Measurements from ENCODE around the gene RBMS1. TPM values are rescaled to one million over a fixed set of nuclear protein-coding genes. Genes with fewer than 3 reads are reported as not detected.
A peak's percentile ranks its signal among the peaks of the same experiment; 100 is the strongest.

RBMS1 gene
- total RNA-seq, 4 donors from 2014 or later: 86.0 to 110 (median 91.5) TPM

DNA sequence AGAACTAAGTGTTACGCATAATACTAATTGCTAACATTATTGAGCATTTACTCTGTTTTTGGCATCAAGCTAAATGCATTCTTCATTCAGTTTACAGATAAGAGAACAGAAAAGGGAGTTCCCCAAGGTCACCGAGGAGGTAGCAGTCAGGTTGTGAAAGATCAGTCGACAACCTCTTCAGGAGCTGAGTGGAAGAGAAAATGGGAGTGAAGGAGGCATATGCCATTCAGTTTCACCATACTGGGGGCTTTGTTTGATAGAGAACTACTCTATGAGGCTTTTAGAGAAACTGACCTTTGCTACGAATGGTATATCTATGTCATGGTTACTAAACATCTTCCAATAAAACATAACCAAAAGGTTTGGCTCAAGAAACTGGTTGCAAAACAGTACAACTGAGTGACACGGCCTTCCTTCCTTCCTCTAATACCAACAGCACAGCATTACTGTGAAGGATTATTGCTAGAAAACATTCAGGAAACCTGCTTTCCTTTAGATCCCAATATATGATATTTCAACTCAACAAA lies 112.1 kb downstream of the RBMS1 start:
- ATAC-seq: peak; percentile 34
- Histone ChIP-seq H3K36me3 (no peaks in the 10 kb centered on the region), H3K4me3 (no peak overlapping the region), H3K9me3 (no peaks in the 10 kb centered on the region), H3K4me1 (peaks cover 35 to 94% (median 44%) of the 10 kb centered on the region in 3 donors), H3K27me3 (no peaks in the 10 kb centered on the region), H3K27ac (peak overlapping the region; percentile 53 to 74 (median 63))
- WGBS, 2 donors (ENCODE audit: low coverage in 1 of 2): 26 to 38% methylated on average over 5 of the region's 5 CpGs
- TF ChIP-seq, protein P1, sequence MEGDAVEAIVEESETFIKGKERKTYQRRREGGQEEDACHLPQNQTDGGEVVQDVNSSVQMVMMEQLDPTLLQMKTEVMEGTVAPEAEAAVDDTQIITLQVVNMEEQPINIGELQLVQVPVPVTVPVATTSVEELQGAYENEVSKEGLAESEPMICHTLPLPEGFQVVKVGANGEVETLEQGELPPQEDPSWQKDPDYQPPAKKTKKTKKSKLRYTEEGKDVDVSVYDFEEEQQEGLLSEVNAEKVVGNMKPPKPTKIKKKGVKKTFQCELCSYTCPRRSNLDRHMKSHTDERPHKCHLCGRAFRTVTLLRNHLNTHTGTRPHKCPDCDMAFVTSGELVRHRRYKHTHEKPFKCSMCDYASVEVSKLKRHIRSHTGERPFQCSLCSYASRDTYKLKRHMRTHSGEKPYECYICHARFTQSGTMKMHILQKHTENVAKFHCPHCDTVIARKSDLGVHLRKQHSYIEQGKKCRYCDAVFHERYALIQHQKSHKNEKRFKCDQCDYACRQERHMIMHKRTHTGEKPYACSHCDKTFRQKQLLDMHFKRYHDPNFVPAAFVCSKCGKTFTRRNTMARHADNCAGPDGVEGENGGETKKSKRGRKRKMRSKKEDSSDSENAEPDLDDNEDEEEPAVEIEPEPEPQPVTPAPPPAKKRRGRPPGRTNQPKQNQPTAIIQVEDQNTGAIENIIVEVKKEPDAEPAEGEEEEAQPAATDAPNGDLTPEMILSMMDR (IDR thresholded peaks at IDR 0.05): no peak
- TF ChIP-seq EP300 (IDR thresholded peaks at IDR 0.05) (no peak), POLR2A (IDR thresholded peaks at IDR 0.05) (no peak), POLR2AphosphoS5 (IDR thresholded peaks at IDR 0.05) (no peak)

DNA sequence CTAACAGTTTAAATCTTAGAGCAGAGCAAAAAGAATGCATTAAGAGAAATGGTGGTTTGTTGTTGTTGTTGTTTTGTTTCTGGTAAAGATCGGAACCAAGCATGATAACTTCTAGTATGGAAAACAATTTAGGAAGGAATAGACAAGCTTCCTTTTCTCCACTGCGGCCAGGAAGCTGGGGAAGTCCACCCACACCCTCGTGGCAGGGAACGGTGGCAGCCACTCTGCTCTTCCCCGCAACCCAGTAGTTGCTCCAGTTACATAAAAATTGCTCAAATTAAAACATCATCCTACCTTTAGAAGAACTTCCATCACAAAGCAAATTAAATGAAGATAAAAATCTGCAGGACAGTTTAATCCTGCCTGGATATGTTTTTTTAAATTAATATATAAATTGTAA lies 113.0 kb downstream of the RBMS1 start:
- WGBS, 2 donors (ENCODE audit: low coverage in 1 of 2): 25 to 51% methylated on average over 5 of the region's 5 CpGs
- TF ChIP-seq POLR2A (IDR thresholded peaks at IDR 0.05) (no peak), EP300 (IDR thresholded peaks at IDR 0.05) (no peak)
- TF ChIP-seq, protein P1 (IDR thresholded peaks at IDR 0.05): no peak
- H3K27ac ChIP-seq: peak overlapping the region; percentile 53 to 74 (median 61)

DNA sequence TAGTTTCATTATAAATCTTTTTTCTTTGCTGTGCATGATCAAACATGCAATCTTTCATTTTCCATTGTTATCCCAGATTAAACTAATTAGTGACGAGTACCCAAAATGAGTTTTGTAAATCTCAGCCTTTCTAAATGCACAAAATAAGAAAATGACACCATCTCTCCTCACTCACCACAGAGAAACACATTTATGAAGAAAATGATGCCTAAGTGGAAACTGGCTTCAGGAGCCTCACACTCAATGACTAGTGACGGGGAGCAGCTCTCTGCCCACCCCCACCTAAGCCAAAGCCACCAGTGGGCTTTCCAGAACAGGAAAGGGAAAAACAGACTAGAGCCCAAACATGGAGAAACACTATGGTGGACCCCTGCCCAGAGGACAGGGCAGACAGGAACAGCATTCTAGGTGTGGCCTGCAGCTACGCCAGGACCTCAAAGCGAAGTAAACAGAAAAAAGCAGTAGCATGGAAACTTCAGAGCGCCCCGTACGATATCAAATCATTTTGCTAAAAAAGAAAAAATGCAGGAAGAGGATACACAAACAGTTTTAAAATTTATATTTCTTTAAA lies 113.5 kb downstream of the RBMS1 start:
- TF ChIP-seq POLR2A (IDR thresholded peaks at IDR 0.05): no peak
- no peak for TF ChIP-seq POLR2AphosphoS5 (IDR thresholded peaks at IDR 0.05)
- TF ChIP-seq, protein P1 (IDR thresholded peaks at IDR 0.05): no peak
- TF ChIP-seq EP300 (IDR thresholded peaks at IDR 0.05): no peak
- Histone ChIP-seq H3K9me3 (no peaks in the 10 kb centered on the region), H3K4me1 (peaks cover 44 to 94% (median 47%) of the 10 kb centered on the region in 3 donors), H3K36me3 (no peaks in the 10 kb centered on the region), H3K27me3 (no peaks in the 10 kb centered on the region), H3K4me3 (no peak overlapping the region), H3K27ac (peak overlapping the region; percentile 53 to 74 (median 61))
- 63 to 68% methylated on average over 4 to 7 of the region's 7 CpGs for WGBS, 2 donors (ENCODE audit: low coverage in 1 of 2)
- ATAC-seq: no peak

More for the DNA sequence above, 113.0 kb downstream of the RBMS1 start:
- H3K36me3 ChIP-seq: no peaks in the 10 kb centered on the region
- no peak for ATAC-seq
- no peaks in the 10 kb centered on the region for H3K9me3 ChIP-seq
- no peak overlapping the region for H3K4me3 ChIP-seq
- H3K4me1 ChIP-seq: peaks cover 40 to 94% (median 42%) of the 10 kb centered on the region in 3 donors
- H3K27me3 ChIP-seq: no peaks in the 10 kb centered on the region

DNA sequence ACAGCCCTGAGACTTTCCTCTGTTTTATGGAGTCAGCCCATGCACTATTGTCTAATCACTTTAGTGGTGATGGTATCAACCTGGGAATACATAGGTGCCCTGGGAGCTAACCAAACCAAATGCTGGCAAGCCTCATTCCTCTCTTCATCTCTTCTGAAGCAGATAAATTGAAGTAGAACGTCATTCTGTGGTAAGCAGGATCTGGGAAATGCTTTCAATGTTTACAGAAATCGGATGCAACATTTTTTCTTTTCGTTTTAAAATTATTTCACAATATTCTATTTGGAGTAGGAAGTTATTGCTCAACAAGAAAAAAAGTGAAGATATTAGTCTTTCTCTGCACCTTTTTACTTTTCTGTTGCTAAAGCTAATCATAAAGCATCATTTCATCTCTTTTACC lies 114.2 kb downstream of the RBMS1 start:
- H3K4me3 ChIP-seq: no peak overlapping the region
- WGBS, 2 donors (ENCODE audit: low coverage in 1 of 2): 3 to 4% methylated on average over 3 of the region's 3 CpGs
- H3K27ac ChIP-seq: peak overlapping the region; percentile 53 to 74 (median 61)
- TF ChIP-seq EP300 (IDR thresholded peaks at IDR 0.05) (no peak), POLR2AphosphoS5 (IDR thresholded peaks at IDR 0.05) (peak; percentile 90)
- ATAC-seq: peak; percentile 66
- peaks cover 47 to 96% (median 53%) of the 10 kb centered on the region in 3 donors for H3K4me1 ChIP-seq
- no peaks in the 10 kb centered on the region for H3K27me3 ChIP-seq
- H3K9me3 ChIP-seq: no peaks in the 10 kb centered on the region
- no peaks in the 10 kb centered on the region for H3K36me3 ChIP-seq

DNA sequence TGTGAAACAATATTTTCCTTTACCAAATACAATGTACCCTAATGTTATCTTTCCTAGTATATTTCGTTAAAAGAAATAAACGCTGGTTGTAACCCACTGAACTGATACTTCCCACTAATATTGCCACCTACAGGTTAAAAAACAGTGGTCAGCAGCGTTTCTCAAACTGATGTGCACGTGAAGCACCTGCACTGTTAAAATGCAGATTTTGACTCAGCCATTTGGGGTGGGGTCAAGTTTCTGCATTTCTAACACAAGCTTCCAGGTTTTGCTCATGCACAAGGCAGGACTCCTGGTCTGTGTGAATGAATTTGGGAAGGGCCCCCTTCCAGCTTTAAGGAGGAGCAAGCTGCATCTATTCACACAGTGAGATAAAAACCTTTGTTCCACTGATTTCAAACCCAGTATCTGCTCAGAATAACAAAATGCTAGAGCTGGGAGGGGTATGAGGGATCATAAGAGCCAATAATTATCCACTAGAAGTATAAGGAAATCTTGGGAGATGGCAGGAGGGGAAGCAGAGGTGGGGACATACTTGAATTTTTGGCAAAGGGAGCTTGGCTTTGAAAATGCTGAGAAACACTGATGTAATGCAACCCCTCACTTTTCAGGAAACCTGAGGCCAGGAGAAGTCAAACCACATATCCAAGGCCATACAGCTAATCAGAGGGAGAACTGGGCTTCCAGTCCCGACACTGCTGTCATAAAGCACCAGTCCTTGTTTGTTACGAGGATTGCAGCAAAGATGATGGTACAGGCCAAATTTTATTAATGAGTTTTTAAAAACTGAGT lies 116.2 kb downstream of the RBMS1 start:
- H3K36me3 ChIP-seq: no peaks in the 10 kb centered on the region
- no peaks in the 10 kb centered on the region for H3K27me3 ChIP-seq
- ATAC-seq: no peak
- H3K9me3 ChIP-seq: no peaks in the 10 kb centered on the region
- WGBS, 2 donors (ENCODE audit: low coverage in 1 of 2): 51 to 52% methylated on average over 6 of the region's 6 CpGs
- peak overlapping the region in 2 of 4 donors; percentile 38 to 61 for H3K27ac ChIP-seq
- TF ChIP-seq POLR2AphosphoS5 (IDR thresholded peaks at IDR 0.05) (no peak), POLR2A (IDR thresholded peaks at IDR 0.05) (no peak), EP300 (IDR thresholded peaks at IDR 0.05) (no peak)
- TF ChIP-seq, protein P1 (IDR thresholded peaks at IDR 0.05): no peak
- H3K4me3 ChIP-seq: no peak overlapping the region
- H3K4me1 ChIP-seq: peaks cover 60 to 100% (median 71%) of the 10 kb centered on the region in 3 donors

Data from gastroesophageal sphincter (tissue), 4 donors.